HEK293T (cell line): ENCODE data around the gene CPNE1.

ENCODE experiments used
- CTCF ChIA-PET: fragments of 350-600 bp; formaldehyde crosslinking; extraction: SDS; loops from one replicate; lab custom pipeline; 2021; ENCODE audit warnings: antibody characterized with exemption, inconsistent platforms; lab: Yijun Ruan, JAX
- POLR2A ChIA-PET: fragments of 350-600 bp; formaldehyde crosslinking; extraction: SDS; loops from one replicate; lab custom pipeline; 2020; ENCODE audit warnings: antibody characterized with exemption, inconsistent platforms; lab: Yijun Ruan, JAX
- DNase-seq: peaks from one replicate; pipeline ENCODE4 v3.0.0; 2012; ENCODE audit warnings: mixed read lengths; ENCODE audit errors: extremely low spot score
- ARNT ChIP-seq: fragments of 450-650 bp; IDR thresholded peaks from 2 replicates; pipeline ENCODE4 v1.6.1; 2017; ENCODE audit warnings: mild to moderate bottlenecking
- BHLHE40 ChIP-seq: fragments of 450-650 bp; IDR thresholded peaks from 2 replicates; pipeline ENCODE4 v1.6.1; 2016; ENCODE audit warnings: mild to moderate bottlenecking, moderate library complexity, borderline replicate concordance
- CTBP1 ChIP-seq: fragments of 450-650 bp; IDR thresholded peaks from 2 replicates; pipeline ENCODE4 v1.6.1; 2016; ENCODE audit warnings: borderline replicate concordance
- ELF4 ChIP-seq: fragments of 450-650 bp; IDR thresholded peaks from 2 replicates; pipeline ENCODE4 v1.6.1; 2017; ENCODE audit warnings: antibody characterized with exemption
- FOXA1 ChIP-seq: fragments of 450-650 bp; IDR thresholded peaks from 2 replicates; pipeline ENCODE4 v1.6.1; 2016; ENCODE audit warnings: mild to moderate bottlenecking
- FOXK2 ChIP-seq: fragments of 450-650 bp; IDR thresholded peaks from 2 replicates; pipeline ENCODE4 v1.6.1; 2016; ENCODE audit warnings: mild to moderate bottlenecking
- FOXM1 ChIP-seq: fragments of 450-650 bp; IDR thresholded peaks from 2 replicates; pipeline ENCODE4 v1.6.1; 2017; ENCODE audit warnings: mild to moderate bottlenecking, borderline replicate concordance
- HDGF ChIP-seq: fragments of 450-650 bp; IDR thresholded peaks from 2 replicates; pipeline ENCODE4 v1.6.1; 2017; ENCODE audit warnings: antibody characterized with exemption, borderline replicate concordance
- L3MBTL2 ChIP-seq: fragments of 450-650 bp; conservative IDR thresholded peaks from 2 replicates; pipeline ENCODE4 v1.6.1; 2016; ENCODE audit warnings: mild to moderate bottlenecking
- LEF1 ChIP-seq: fragments of 450-650 bp; IDR thresholded peaks from 2 replicates; pipeline ENCODE4 v1.6.1; 2017; ENCODE audit warnings: mild to moderate bottlenecking, borderline replicate concordance
- NFRKB ChIP-seq: fragments of 450-650 bp; IDR thresholded peaks from 2 replicates; pipeline ENCODE4 v1.6.1; 2016; ENCODE audit warnings: mild to moderate bottlenecking, moderate library complexity
- PKNOX1 ChIP-seq: fragments of 450-650 bp; IDR thresholded peaks from 2 replicates; pipeline ENCODE4 v1.6.1; 2016
- SP1 ChIP-seq: fragments of 450-650 bp; IDR thresholded peaks from 2 replicates; pipeline ENCODE4 v1.6.1; 2017
- SUZ12 ChIP-seq: fragments of 450-650 bp; IDR thresholded peaks from 2 replicates; pipeline ENCODE4 v1.6.1; 2016; ENCODE audit warnings: mild to moderate bottlenecking
- TARDBP ChIP-seq: fragments of 450-650 bp; IDR thresholded peaks from 2 replicates; pipeline ENCODE4 v1.6.1; 2016
- ZNF384 ChIP-seq: fragments of 450-650 bp; IDR thresholded peaks from 2 replicates; pipeline ENCODE4 v1.6.1; 2016

CPNE1 gene

GRCh38 chr20:35595901-35596300 is 68.8 kb downstream of the CPNE1 start:
- POLR2A ChIA-PET, result no interaction called here
- CTCF ChIA-PET, result interaction anchor here (1.0 to 1.6 kb wide), 2 partner anchors 9 to 23 kb away, joined by 4 to 5 read pairs; no protein-coding TSS in a partner anchor

GRCh38 chr20:35595456-35595855 is 69.2 kb downstream of the CPNE1 start:
- CTCF ChIA-PET, result interaction anchor here (0.7 to 1.6 kb wide), 3 partner anchors 9 to 56 kb away, joined by 4 to 5 read pairs (median 4); no protein-coding TSS in a partner anchor
- TF ChIP-seq HDGF, result no peak
- POLR2A ChIA-PET, result no interaction called here
- DNase-seq, result no peak

More at GRCh38 chr20:35595901-35596300, 68.8 kb downstream of the CPNE1 start:
- no peak for DNase-seq
- TF ChIP-seq ELF4, result no peak
- TF ChIP-seq ZNF384, result no peak
- TF ChIP-seq FOXA1, result no peak
- no peak for TF ChIP-seq TARDBP
- no peak for TF ChIP-seq L3MBTL2
- no peak for TF ChIP-seq NFRKB
- no peak for TF ChIP-seq CTBP1
- TF ChIP-seq LEF1, result no peak

GRCh38 chr20:35592339-35592974 is 72.2 kb downstream of the CPNE1 start:
- no peak for DNase-seq
- POLR2A ChIA-PET, result interaction anchor here (1.4 kb wide), 1 partner anchor 51 kb away, joined by 3 read pairs; the partner anchor contains the start of gene ERGIC3
- no peak for TF ChIP-seq SP1
- CTCF ChIA-PET, result no interaction called here

- POLR2A ChIA-PET, result interaction anchor here (1.5 kb wide), 1 partner anchor 47 kb away, joined by 3 read pairs; the partner anchor contains the start of gene ERGIC3
- CTCF ChIA-PET, result interaction anchor here (0.9 kb wide), 1 partner anchor 31 kb away, joined by 3 read pairs; no protein-coding TSS in a partner anchor
- TF ChIP-seq NFRKB (no peak), SP1 (no peak), L3MBTL2 (no peak), LEF1 (no peak), PKNOX1 (no peak), BHLHE40 (no peak), ELF4 (no peak), SUZ12 (no peak), FOXA1 (no peak), CTBP1 (no peak), HDGF (no peak), ARNT (no peak), FOXM1 (no peak), FOXK2 (no peak), TARDBP (no peak)
- DNase-seq, result no peak
Observed at GRCh38 chr20:35588397-35588796, 76.3 kb downstream of the CPNE1 start.

- DNase-seq, result no peak
- no peak for TF ChIP-seq LEF1
- TF ChIP-seq FOXA1, result no peak
- TF ChIP-seq L3MBTL2, result no peak
- TF ChIP-seq FOXM1, result no peak
- TF ChIP-seq ELF4, result no peak
- no peak for TF ChIP-seq NFRKB
- no peak for TF ChIP-seq PKNOX1
- no peak for TF ChIP-seq ARNT
- TF ChIP-seq FOXK2, result no peak
- POLR2A ChIA-PET, result interaction anchor here (1.5 kb wide), 1 partner anchor 46 kb away, joined by 3 read pairs; the partner anchor contains the start of gene ERGIC3
- CTCF ChIA-PET, result interaction anchor here (0.9 kb wide), 1 partner anchor 32 kb away, joined by 3 read pairs; no protein-coding TSS in a partner anchor
Observed at GRCh38 chr20:35587436-35587835, 77.3 kb downstream of the CPNE1 start.

- POLR2A ChIA-PET, result no interaction called here
- CTCF ChIA-PET, result no interaction called here
- DNase-seq, result no peak
- TF ChIP-seq HDGF (no peak), TARDBP (no peak), ZNF384 (no peak), ARNT (no peak), L3MBTL2 (no peak), BHLHE40 (no peak), SUZ12 (no peak), PKNOX1 (no peak), FOXK2 (no peak), FOXM1 (no peak), LEF1 (no peak), ELF4 (no peak), SP1 (no peak), CTBP1 (no peak), NFRKB (no peak), FOXA1 (no peak)
Observed at GRCh38 chr20:35586751-35587425, 77.8 kb downstream of the CPNE1 start.
